Spleen (tissue), 11 donors: Measurements from ENCODE around the gene LRRC55. TPM values are rescaled to one million over a fixed set of nuclear protein-coding genes. Genes with fewer than 3 reads are reported as not detected.

Source experiments
- DNase-seq: peaks from one replicate; pipeline ENCODE4 v3.0.0-alpha.2; 2020
- H3K27ac ChIP-seq, 8 donors: fragments of 200-600 bp; sonication (generic) in 7 of 8; 1 replicate in 4 of 8; 2 replicates in 4 of 8; pipeline versions ENCODE4 v1.5.0 to v1.8.0; 2016 to 2021; ENCODE audit warnings: inconsistent platforms in 4 of 8, mild to moderate bottlenecking in 4 of 8, moderate library complexity in 1 of 8
- H3K27me3 ChIP-seq, 7 donors: fragments of 200-600 bp; sonication (generic) in 6 of 7; replicated peaks in 1 of 7; 1 replicate in 4 of 7; 2 replicates in 3 of 7; pipeline versions ENCODE4 v1.5.0 to v1.8.0; 2016 to 2021; ENCODE audit warnings: inconsistent platforms in 3 of 7, mild to moderate bottlenecking in 1 of 7
- H3K36me3 ChIP-seq, 6 donors: fragments of 200-600 bp; sonication (generic) in 5 of 6; 1 replicate in 4 of 6; 2 replicates in 2 of 6; pipeline versions ENCODE4 v1.5.0 to v1.8.0; 2016 to 2021; ENCODE audit warnings: inconsistent platforms in 2 of 6
- H3K4me1 ChIP-seq, 6 donors: fragments of 200-600 bp; sonication (generic) in 5 of 6; 1 replicate in 3 of 6; 2 replicates in 3 of 6; pipeline versions ENCODE4 v1.5.0 to v1.8.0; 2016 to 2021; ENCODE audit warnings: inconsistent platforms in 3 of 6
- H3K4me3 ChIP-seq, 8 donors: fragments of 200-600 bp; sonication (generic) in 7 of 8; 1 replicate in 4 of 8; 2 replicates in 4 of 8; pipeline versions ENCODE4 v1.5.0 to v1.8.0; 2016 to 2021; ENCODE audit warnings: inconsistent platforms in 4 of 8, mild to moderate bottlenecking in 4 of 8, moderate library complexity in 2 of 8
- H3K9me3 ChIP-seq, 8 donors: fragments of 200-600 bp; sonication (generic) in 7 of 8; 1 replicate in 4 of 8; 2 replicates in 4 of 8; pipeline versions ENCODE4 v1.5.0 to v1.8.0; 2016 to 2021; ENCODE audit warnings: inconsistent platforms in 4 of 8
- CTCF ChIP-seq, 11 experiments: fragments of 200-600 bp in 7 of 11; fragments of 450-650 bp in 4 of 11; sonication (generic) in 4 of 11; IDR thresholded peaks in 8 of 11; conservative IDR thresholded peaks in 3 of 11; 1 replicate in 7 of 11; 2 replicates in 4 of 11; pipeline versions ENCODE4 v1.4.0 to v1.8.0; 2016 to 2021; ENCODE audit warnings: antibody characterized with exemption in 11 of 11, inconsistent platforms in 4 of 11, mild to moderate bottlenecking in 1 of 11
- POLR2A ChIP-seq, 3 donors: fragments of 450-650 bp; IDR thresholded peaks; one replicate each; pipeline ENCODE4 v1.5.1; 2017; ENCODE audit warnings: antibody characterized with exemption in 3 of 3, mild to moderate bottlenecking in 1 of 3
- POLR2AphosphoS5 ChIP-seq, 3 donors: sonication (generic); formaldehyde crosslinking; IDR thresholded peaks; one replicate each; pipeline ENCODE4 v1.5.1; 2017; ENCODE audit warnings: antibody characterized with exemption in 3 of 3
- WGBS, 5 donors: extraction: QIAGEN DNeasy Blood & Tissue Kit in 3 of 5; methylation state at CpG; one replicate each; pipeline versions ENCODE4 v1.1.5 to v1.1.7; 2013 to 2018; 5-methylcytosine and 5-hydroxymethylcytosine counted together
- intact Hi-C: fragments of 100-400 bp; cut with DNase I; formaldehyde crosslinking; loops from one replicate; pipeline ENCODE4 v1.15.0; 2023; ENCODE audit warnings: low total_unique reads
- polyA plus RNA-seq, 3 donors: library from polyadenylated mRNA; stranded (reverse); fragments of 200-250 nt; gene quantifications; one replicate each; pipeline ENCODE4 v1.2.1, GENCODE V29; 2013
- total RNA-seq, 7 donors: library from RNA; depleted of rRNA in 3 of 7; stranded (reverse); fragments of >200 nt in 3 of 7; fragmentation: NEBNext Ultra II Directional in 4 of 7; extraction: Animal tissue kit (Norgen Biotek cat#: 25700) in 4 of 7; gene quantifications; one replicate each; pipeline versions ENCODE4 v1.1.0 to v1.2.1, GENCODE V29; 2016 to 2021
- donor health status: healthy with polysubstance abuse.
- donor health status: DM: no; HTN: no; CAD: no; lungs with moderate emphysema.
- donor health status: DM: no; HTN: no; CAD: no.
- donor health status: Bipolar disorder and iron deficiency.
- donor health status: healthy.
- donor health status: DM: no; HTN: no; CAD: no.
- donor health status: DM: yes; HTN: yes; CAD: no.

Gene LRRC55
- total and polyA plus RNA-seq, 10 donors, result 0.03 to 1.5 (median 0.54) TPM; not detected in 1

DNA sequence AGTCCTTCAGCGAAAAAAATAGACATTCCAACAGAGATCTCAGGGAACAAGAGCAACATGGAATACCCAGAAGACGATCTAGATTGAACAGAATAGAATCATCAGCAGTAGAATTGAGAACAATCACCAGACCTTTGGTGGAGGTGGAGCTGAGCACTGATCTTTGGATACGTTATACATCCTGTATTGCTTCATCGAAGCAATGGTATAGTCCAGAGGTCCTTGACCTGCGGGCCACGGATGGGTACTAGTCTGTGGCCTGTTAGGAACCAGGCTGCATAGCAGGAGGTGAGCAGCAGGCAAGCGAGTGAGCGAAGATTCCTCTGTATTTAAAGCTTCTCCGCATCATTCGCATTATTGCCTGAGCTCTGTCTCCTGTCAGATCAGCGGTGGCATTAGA, 17.6 kb downstream of the LRRC55 start:
- Histone ChIP-seq H3K9me3 (no peaks in the 10 kb centered on the region), H3K36me3 (no peaks in the 10 kb centered on the region), H3K27me3 (peaks cover 0 to 5% (median 0%) of the 10 kb centered on the region in 7 donors), H3K4me3 (no peak overlapping the region), H3K4me1 (peaks cover 6 to 37% (median 17%) of the 10 kb centered on the region in 6 donors), H3K27ac (peak overlapping the region in 2 of 8 donors; percentile 67 to 72)
- intact Hi-C loops, result no loop called here
- 83 to 92% (median 86%) methylated on average over 11 of the region's 11 CpGs for WGBS, 5 donors
- TF ChIP-seq CTCF (IDR thresholded peaks at IDR 0.05 in 8 of 11, conservative IDR thresholded peaks at IDR 0.05 in 3 of 11) (no peak), POLR2AphosphoS5 (IDR thresholded peaks at IDR 0.05) (no peak), POLR2A (IDR thresholded peaks at IDR 0.05) (no peak)
- DNase-seq, result no peak

- DNase-seq, result no peak
- peak overlapping the region in 7 of 8 donors; percentile 7 to 73 (median 67) for H3K27ac ChIP-seq
- WGBS, 5 donors, result 21 to 38% (median 27%) methylated on average over 7 of the region's 7 CpGs
These were observed 19.2 kb downstream of the LRRC55 start for GRCh38 chr11:57200917-57201316.

GRCh38 chr11:57202281-57202680, 20.5 kb downstream of the LRRC55 start:
- peaks cover 6 to 46% (median 20%) of the 10 kb centered on the region in 6 donors for H3K4me1 ChIP-seq
- DNase-seq, result no peak
- no peak overlapping the region for H3K4me3 ChIP-seq
- intact Hi-C loops, result no loop called here
- H3K36me3 ChIP-seq, result no peaks in the 10 kb centered on the region
- no peak for TF ChIP-seq POLR2A (IDR thresholded peaks at IDR 0.05)
- no peak for TF ChIP-seq POLR2AphosphoS5 (IDR thresholded peaks at IDR 0.05)
- TF ChIP-seq CTCF (IDR thresholded peaks at IDR 0.05 in 8 of 11, conservative IDR thresholded peaks at IDR 0.05 in 3 of 11), result no peak
- peak overlapping the region in 4 of 8 donors; percentile 14 to 72 (median 45) for H3K27ac ChIP-seq
- WGBS, 5 donors, result 82 to 94% (median 89%) methylated on average over 10 of the region's 10 CpGs
- no peaks in the 10 kb centered on the region for H3K9me3 ChIP-seq
- peaks cover 0 to 11% (median 0%) of the 10 kb centered on the region in 7 donors for H3K27me3 ChIP-seq

More at GRCh38 chr11:57200917-57201316, 19.2 kb downstream of the LRRC55 start:
- Histone ChIP-seq H3K4me3 (no peak overlapping the region), H3K27me3 (peaks cover 0 to 5% (median 0%) of the 10 kb centered on the region in 7 donors), H3K9me3 (no peaks in the 10 kb centered on the region), H3K36me3 (no peaks in the 10 kb centered on the region), H3K4me1 (peaks cover 6 to 46% (median 20%) of the 10 kb centered on the region in 6 donors)
- intact Hi-C loops, result no loop called here
- TF ChIP-seq POLR2AphosphoS5 (IDR thresholded peaks at IDR 0.05) (no peak), POLR2A (IDR thresholded peaks at IDR 0.05) (no peak), CTCF (IDR thresholded peaks at IDR 0.05 in 8 of 11, conservative IDR thresholded peaks at IDR 0.05 in 3 of 11) (no peak)

GRCh38 chr11:57203359-57203758, 21.6 kb downstream of the LRRC55 start:
- 34 to 64% (median 44%) methylated on average over 3 of the region's 3 CpGs for WGBS, 5 donors
- no peak overlapping the region for H3K4me3 ChIP-seq
- TF ChIP-seq POLR2AphosphoS5 (IDR thresholded peaks at IDR 0.05) (peak in 1 of 3 donors; percentile 49), CTCF (IDR thresholded peaks at IDR 0.05 in 8 of 11, conservative IDR thresholded peaks at IDR 0.05 in 3 of 11) (no peak)
- H3K4me1 ChIP-seq, result peaks cover 6 to 46% (median 20%) of the 10 kb centered on the region in 6 donors
- H3K27ac ChIP-seq, result peak overlapping the region in 6 of 8 donors; percentile 13 to 72 (median 29)
- no peaks in the 10 kb centered on the region for H3K36me3 ChIP-seq
- peaks cover 0 to 11% (median 0%) of the 10 kb centered on the region in 7 donors for H3K27me3 ChIP-seq
- H3K9me3 ChIP-seq, result no peaks in the 10 kb centered on the region
- intact Hi-C loops, result no loop called here
- DNase-seq, result no peak
